Neutrophil (primary cell): ENCODE results near the gene ATP5MK.

Source experiments
- H3K27ac ChIP-seq: fragments of 200-600 bp; sonication (generic); 2 replicates; pipeline ENCODE4 v1.5.1; 2016; ENCODE audit warnings: mild to moderate bottlenecking, moderate library complexity
- H3K27me3 ChIP-seq: fragments of 200-600 bp; sonication (generic); 2 replicates; pipeline ENCODE4 v1.6.0; 2016; ENCODE audit warnings: mild to moderate bottlenecking
- H3K36me3 ChIP-seq: fragments of 200-600 bp; sonication (generic); 2 replicates; pipeline ENCODE4 v1.5.1; 2017
- H3K4me1 ChIP-seq, 2 experiments: fragments of 200-600 bp in 1 of 2; sonication (generic) in 1 of 2; 1 replicate in 1 of 2; 2 replicates in 1 of 2; pipeline versions ENCODE4 v1.5.1 to v1.6.1; 2013 to 2016; ENCODE audit warnings: low read depth in 1 of 2, low read length in 1 of 2, mild to moderate bottlenecking in 1 of 2, moderate library complexity in 1 of 2; ENCODE audit not compliant: control insufficient read depth in 1 of 2, insufficient read depth in 1 of 2
- H3K4me3 ChIP-seq, 2 experiments: fragments of 200-600 bp in 1 of 2; sonication (generic) in 1 of 2; 1 replicate in 1 of 2; 2 replicates in 1 of 2; pipeline ENCODE4 v1.5.1; 2013 to 2016; ENCODE audit warnings: low read depth in 1 of 2, low read length in 1 of 2, mild to moderate bottlenecking in 1 of 2, moderate library complexity in 1 of 2
- H3K9me3 ChIP-seq: fragments of 200-600 bp; sonication (generic); 2 replicates; pipeline ENCODE4 v1.5.1; 2016
- TF ChIP-seq, protein P1 (sequence below): fragments of 200-600 bp; sonication (generic); IDR thresholded peaks from 2 replicates; pipeline ENCODE4 v1.5.1; 2016; ENCODE audit warnings: antibody characterized with exemption

Gene ATP5MK

DNA sequence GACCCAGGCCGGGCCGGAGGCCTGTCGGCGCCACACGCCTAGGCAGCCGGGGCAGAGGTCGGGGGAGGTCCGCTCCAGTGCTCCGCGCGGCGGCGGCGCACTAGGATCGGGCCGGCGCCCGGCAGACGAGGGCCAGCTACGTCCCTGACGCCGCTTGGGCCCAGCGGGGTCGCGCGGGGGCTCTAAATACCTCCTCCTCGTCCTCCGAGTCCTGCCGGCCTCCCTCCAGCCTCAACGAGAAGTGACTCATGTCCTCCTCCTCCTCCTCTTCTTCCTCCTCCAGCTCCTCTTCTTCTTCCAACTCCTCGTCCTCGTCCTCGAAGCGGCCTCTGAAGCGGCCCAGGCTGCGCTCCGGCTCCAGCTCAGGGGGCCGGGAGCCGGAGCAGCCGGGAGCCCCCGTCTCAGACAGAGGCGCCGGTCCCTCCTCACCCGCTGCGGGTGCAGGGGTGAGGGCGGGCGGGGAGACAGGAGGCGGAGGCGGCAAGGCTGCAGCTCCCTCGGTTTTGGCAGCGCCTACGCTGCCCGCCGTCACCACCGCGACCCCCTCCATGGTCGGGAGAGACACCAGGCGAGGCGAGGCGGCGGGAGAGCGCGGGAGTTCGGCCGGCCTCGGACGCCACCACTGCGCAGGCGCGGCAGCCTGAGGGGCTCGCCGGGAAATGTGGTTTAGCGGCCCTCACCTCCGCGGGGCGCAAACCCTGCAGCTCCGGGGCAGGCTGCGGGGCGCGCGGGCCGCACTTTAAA, 45.6 kb downstream of the ATP5MK start, which contains the start of gene PCGF6:
Gene PCGF6, minus strand, starts transcription at position 624 of the 744 bp plus-strand sequence. Its CDS starts 74 bp downstream, at position 550.
- H3K4me1 ChIP-seq, result peaks cover 3 to 4% of the 10 kb centered on the region in 2 experiments
- no peaks in the 10 kb centered on the region for H3K27me3 ChIP-seq
- H3K9me3 ChIP-seq, result no peaks in the 10 kb centered on the region
- TF ChIP-seq, protein P1, sequence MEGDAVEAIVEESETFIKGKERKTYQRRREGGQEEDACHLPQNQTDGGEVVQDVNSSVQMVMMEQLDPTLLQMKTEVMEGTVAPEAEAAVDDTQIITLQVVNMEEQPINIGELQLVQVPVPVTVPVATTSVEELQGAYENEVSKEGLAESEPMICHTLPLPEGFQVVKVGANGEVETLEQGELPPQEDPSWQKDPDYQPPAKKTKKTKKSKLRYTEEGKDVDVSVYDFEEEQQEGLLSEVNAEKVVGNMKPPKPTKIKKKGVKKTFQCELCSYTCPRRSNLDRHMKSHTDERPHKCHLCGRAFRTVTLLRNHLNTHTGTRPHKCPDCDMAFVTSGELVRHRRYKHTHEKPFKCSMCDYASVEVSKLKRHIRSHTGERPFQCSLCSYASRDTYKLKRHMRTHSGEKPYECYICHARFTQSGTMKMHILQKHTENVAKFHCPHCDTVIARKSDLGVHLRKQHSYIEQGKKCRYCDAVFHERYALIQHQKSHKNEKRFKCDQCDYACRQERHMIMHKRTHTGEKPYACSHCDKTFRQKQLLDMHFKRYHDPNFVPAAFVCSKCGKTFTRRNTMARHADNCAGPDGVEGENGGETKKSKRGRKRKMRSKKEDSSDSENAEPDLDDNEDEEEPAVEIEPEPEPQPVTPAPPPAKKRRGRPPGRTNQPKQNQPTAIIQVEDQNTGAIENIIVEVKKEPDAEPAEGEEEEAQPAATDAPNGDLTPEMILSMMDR, result no peak
- peak within 1 kb of the TSS; percentile 45 for H3K27ac ChIP-seq
- H3K4me3 ChIP-seq, result peak within 1 kb of the TSS; percentile 69 to 88
- no peaks in the 10 kb centered on the region for H3K36me3 ChIP-seq

DNA sequence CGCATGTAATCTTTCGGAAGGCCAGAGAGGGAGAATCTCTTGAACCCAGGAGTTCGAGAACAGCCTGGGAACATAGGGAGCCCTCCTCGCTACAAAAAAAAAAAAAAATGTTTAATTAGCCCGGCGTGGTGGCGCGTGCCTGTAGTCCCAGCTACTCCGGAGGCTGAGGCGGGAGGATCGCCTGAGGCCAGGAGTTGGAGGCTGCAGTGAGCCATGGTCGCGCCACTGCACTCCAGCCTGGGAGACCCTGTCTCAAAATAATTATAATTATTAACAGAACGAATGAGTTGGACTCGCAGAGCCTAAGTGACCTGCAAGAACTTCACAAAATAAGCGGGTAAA, 46.1 kb downstream of the ATP5MK start:
- peak overlapping the region; percentile 69 to 88 for H3K4me3 ChIP-seq
- no peaks in the 10 kb centered on the region for H3K36me3 ChIP-seq
- TF ChIP-seq, protein P1, result no peak
- H3K4me1 ChIP-seq, result peaks cover 3 to 4% of the 10 kb centered on the region in 2 experiments
- no peaks in the 10 kb centered on the region for H3K27me3 ChIP-seq
- no peaks in the 10 kb centered on the region for H3K9me3 ChIP-seq
- H3K27ac ChIP-seq, result no peak overlapping the region
